Astrocyte of the spinal cord (primary cell): Measurements from ENCODE around the gene KIF16B.
"Not testable (repeated sequence)": the region's sequence is repeated elsewhere in the genome, so short reads cannot be mapped to it uniquely, and the experiment has no call there.

Source experiments
- DNase-seq: peaks from one replicate; pipeline ENCODE4 v3.0.0; 2011; ENCODE audit warnings: low read depth, low spot score
- H3K4me3 ChIP-seq: 2 replicates; pipeline ENCODE4 v1.5.1; 2011; ENCODE audit warnings: low read depth, mild to moderate bottlenecking, low read length, moderate library complexity
- in situ Hi-C: cut with HindIII; loops from 2 replicates; pipeline ENCODE4 v1.10.0; 2017; ENCODE audit warnings: low sequenced_read_pairs
- TF ChIP-seq, protein P1 (sequence below): IDR thresholded peaks from 2 replicates; pipeline ENCODE4 v1.5.1; 2012; ENCODE audit warnings: low read depth, mild to moderate bottlenecking, low read length, inconsistent platforms

Gene KIF16B

DNA sequence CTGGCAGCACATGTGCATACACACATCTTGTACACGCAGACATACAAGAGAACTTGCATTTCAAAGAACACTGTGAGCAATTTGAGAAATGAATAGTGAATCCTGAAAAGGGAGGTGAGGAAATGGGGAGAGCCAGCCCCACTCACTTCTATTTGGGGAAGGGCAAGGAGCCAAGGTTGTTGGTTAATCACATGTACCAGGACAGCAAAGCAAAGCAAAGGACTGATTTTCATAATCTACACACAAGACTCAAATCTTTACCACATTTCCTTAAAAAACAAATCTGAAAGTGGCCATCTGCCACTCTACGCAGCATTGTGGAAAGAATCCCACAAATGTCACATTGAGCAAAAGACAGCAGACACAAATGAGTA is 35.0 kb upstream of the KIF16B start:
- in situ Hi-C loops, result no loop called here
- TF ChIP-seq, protein P1, sequence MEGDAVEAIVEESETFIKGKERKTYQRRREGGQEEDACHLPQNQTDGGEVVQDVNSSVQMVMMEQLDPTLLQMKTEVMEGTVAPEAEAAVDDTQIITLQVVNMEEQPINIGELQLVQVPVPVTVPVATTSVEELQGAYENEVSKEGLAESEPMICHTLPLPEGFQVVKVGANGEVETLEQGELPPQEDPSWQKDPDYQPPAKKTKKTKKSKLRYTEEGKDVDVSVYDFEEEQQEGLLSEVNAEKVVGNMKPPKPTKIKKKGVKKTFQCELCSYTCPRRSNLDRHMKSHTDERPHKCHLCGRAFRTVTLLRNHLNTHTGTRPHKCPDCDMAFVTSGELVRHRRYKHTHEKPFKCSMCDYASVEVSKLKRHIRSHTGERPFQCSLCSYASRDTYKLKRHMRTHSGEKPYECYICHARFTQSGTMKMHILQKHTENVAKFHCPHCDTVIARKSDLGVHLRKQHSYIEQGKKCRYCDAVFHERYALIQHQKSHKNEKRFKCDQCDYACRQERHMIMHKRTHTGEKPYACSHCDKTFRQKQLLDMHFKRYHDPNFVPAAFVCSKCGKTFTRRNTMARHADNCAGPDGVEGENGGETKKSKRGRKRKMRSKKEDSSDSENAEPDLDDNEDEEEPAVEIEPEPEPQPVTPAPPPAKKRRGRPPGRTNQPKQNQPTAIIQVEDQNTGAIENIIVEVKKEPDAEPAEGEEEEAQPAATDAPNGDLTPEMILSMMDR, result no peak
- no peak overlapping the region for H3K4me3 ChIP-seq
- no peak for DNase-seq

DNA sequence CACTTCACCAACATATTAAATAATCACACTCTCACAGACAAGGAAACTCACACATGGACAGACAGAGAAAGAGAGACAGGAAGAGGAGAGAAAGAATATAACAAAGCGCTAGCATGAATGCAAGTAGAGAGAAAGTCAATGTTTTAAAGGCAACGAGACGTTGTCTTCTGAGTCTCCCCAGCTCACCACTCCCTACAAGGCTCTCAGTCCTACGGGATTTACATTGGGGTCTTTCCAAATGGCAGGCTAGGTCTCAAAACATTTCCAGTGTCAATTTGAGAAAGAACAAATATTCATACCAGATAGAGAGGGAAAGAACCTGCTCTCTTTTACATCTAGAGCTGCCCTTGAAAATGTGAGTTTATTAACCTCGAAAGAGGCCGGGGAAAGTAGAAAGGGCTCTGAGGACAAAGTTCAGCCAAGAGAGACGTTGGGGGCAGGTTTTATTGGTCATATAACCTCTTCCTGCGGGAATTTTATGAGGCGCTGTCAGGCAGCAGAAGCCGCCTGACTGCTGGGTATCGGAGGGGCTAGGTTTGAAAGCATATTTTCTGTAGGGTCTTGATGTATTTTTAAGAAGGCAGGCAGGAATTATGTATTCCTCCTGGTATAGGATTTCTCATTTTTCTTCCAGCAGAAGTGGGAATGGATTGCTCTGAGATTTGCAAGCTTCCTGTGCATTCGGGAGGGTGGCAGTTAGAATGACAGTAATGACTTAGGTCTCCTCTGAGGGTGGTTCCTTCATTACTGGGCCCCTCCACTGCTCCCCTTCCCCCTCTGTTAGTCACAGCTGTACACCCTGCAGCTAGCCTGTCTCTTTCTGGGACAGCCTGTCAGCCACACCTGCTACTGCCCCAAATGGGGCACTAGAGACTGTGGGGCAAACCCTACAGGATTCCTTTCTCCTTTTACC is 34.4 kb upstream of the KIF16B start:
- H3K4me3 ChIP-seq, result no peak overlapping the region
- no peak for DNase-seq
- TF ChIP-seq, protein P1, result no peak
- in situ Hi-C loops, result no loop called here

DNA sequence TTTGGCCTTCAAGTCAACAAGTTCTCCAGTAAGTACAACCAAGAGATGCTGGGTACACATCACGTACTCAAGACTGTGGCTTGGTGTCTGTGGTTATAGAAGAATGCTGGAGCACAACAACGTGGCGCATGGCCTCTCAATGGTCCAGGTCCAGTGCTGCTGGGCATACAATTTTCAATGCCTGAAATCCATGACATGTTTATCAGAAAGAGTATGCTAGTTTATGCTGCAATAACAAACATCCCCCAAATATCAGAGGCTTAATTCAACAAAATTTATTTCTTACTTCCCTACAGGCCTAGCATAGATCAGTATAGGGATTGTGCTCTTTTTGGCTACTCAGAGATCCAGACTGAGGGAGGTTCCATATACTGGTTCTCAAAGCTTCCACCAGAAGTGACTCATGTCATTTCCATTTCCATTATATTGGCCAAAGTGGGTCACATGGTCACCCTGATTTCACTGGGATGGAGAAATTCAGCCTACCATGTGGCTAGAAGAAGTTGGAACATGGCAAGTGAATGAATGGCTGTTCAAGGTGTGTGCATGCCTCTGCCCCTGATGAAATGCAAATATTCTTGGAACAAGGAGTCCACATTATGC is 33.3 kb upstream of the KIF16B start:
- TF ChIP-seq, protein P1, result no peak
- no peak for DNase-seq
- in situ Hi-C loops, result no loop called here
- H3K4me3 ChIP-seq, result no peak overlapping the region

DNA sequence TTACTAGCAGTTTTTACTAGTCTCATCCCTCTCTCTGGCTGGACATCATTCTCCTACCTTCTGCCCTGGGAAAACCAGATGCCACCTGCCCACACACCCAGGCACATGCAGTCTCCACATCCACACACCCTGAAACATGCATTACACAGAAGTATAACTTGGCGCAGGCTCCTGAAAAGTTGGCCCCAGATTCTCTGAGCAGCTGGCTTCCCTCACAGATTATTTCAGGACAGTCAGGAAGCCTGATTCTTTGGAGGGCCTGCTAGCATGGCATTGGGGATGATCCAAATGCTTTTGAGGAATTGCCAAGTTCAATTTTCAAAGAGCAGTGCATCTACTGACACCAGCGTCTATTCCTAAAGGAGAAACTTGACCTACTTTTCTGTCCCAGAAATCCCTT is 27.8 kb upstream of the KIF16B start:
- no peak for DNase-seq
- H3K4me3 ChIP-seq, result no peak overlapping the region
- in situ Hi-C loops, result no loop called here
- TF ChIP-seq, protein P1, result no peak

DNA sequence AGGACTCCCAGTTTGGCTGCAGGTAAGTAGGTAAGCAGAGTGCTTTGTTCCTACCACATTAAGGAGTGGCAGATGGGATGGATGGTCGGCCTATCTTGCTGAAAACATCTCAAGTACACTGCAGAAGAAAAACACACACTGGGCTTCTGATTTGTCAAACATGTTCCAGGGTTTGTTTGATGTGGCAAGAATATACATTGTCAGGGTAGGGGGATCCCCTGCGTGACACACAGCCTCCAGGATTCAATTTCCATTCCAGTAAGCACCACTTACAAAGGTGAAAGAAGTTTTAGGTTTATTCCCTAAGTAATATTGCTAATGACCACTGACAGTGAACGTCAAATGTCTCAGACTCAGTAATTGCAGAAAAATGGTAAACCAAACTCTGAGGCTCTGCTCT is 26.0 kb upstream of the KIF16B start:
- in situ Hi-C loops, result no loop called here
- H3K4me3 ChIP-seq, result no peak overlapping the region
- TF ChIP-seq, protein P1, result no peak
- no peak for DNase-seq

DNA sequence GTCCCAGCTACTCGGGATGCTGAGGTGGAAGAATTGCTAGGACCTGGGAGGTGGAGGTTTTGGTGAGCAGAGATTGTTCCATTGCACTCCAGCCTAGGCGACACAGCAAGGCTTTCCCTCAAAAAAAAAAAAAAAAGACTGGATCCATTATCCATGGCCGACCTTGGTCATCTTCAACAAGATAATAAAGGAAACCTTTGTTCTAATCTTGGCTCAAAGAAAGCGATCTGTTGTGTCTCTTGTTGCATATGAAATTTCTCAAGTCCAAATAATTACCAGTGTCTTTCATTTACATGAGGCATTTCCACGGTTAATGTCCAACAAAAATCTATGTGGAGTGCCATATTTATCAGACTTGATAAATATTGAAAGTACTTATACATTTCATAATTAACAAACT is 23.7 kb upstream of the KIF16B start:
- H3K4me3 ChIP-seq, result no peak overlapping the region
- in situ Hi-C loops, result no loop called here
- no peak for DNase-seq
- TF ChIP-seq, protein P1, result no peak

DNA sequence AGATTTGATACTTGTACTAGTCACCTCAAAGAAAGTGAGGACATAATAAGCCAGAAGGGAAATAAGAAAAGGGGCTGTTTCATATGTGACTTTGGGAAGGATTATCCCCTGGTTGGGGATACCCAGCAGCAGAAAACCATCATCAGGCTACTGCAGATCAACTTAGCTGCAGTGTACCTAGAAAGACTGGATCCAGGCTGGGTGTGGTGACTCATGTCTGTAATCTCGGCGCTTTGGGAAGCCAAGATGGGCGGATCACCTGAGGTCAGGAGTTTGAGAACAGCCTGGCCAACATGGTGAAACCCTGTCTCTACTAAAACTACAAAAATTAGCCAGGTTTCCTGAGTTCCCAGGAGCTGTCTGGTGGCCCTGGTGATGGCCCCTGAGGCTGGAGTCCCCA is 23.2 kb upstream of the KIF16B start:
- DNase-seq, in situ Hi-C loops: not testable (repeated sequence)

More for the DNA sequence above, 23.2 kb upstream of the KIF16B start:
- H3K4me3 ChIP-seq, result not testable (repeated sequence)
